Measurements from ENCODE around the gene DNAH9. TPM values are rescaled to one million over a fixed set of nuclear protein-coding genes. Genes with fewer than 3 reads are reported as not detected.
A peak's percentile ranks its signal among the peaks of the same experiment; 100 is the strongest.

Gene DNAH9
- total and polyA plus RNA-seq, 12 donors = 0.06 to 0.10 TPM; not detected in 10

GRCh38 chr17:11898526-11899235 lies 300.4 kb downstream of the DNAH9 start:
- no peak overlapping the region for H3K27ac ChIP-seq
- TF ChIP-seq CTCF (IDR thresholded peaks at IDR 0.05) = no peak
- no peak overlapping the region for H3K4me3 ChIP-seq
- 62 to 68% methylated on average over 7 of the region's 7 CpGs for WGBS, 2 donors
- H3K4me1 ChIP-seq = peaks cover 0 to 21% (median 4%) of the 10 kb centered on the region in 9 donors
- H3K36me3 ChIP-seq = no peaks in the 10 kb centered on the region
- H3K9me3 ChIP-seq = no peaks in the 10 kb centered on the region
- intact Hi-C loops (cut with DNase I) = no loop called here
- DNase-seq = no peak
- ATAC-seq = no peak
- H3K27me3 ChIP-seq = peaks cover 0 to 3% (median 0%) of the 10 kb centered on the region in 7 donors

GRCh38 chr17:11899537-11899942 lies 301.3 kb downstream of the DNAH9 start:
- DNase-seq (no peak), ATAC-seq (peak in 7 of 8 donors; percentile 20 to 67 (median 44))
- Histone ChIP-seq H3K4me1 (peaks cover 0 to 21% (median 4%) of the 10 kb centered on the region in 9 donors), H3K4me3 (no peak overlapping the region), H3K9me3 (no peaks in the 10 kb centered on the region), H3K27me3 (peaks cover 0 to 3% (median 0%) of the 10 kb centered on the region in 7 donors), H3K27ac (no peak overlapping the region), H3K36me3 (no peaks in the 10 kb centered on the region)
- intact Hi-C loops (cut with DNase I) = no loop called here
- peak in 1 of 9 donors; percentile 18 for TF ChIP-seq CTCF (IDR thresholded peaks at IDR 0.05)
- 45 to 48% methylated on average over 4 of the region's 4 CpGs for WGBS, 2 donors

- H3K27ac ChIP-seq = no peak overlapping the region
Observed at GRCh38 chr17:11900041-11900476, 301.8 kb downstream of the DNAH9 start.

GRCh38 chr17:11900655-11901054 lies 302.4 kb downstream of the DNAH9 start:
- TF ChIP-seq CTCF (IDR thresholded peaks at IDR 0.05) = no peak
- Histone ChIP-seq H3K27ac (no peak overlapping the region), H3K27me3 (peaks cover 0 to 3% (median 0%) of the 10 kb centered on the region in 7 donors), H3K9me3 (no peaks in the 10 kb centered on the region), H3K36me3 (no peaks in the 10 kb centered on the region), H3K4me3 (no peak overlapping the region), H3K4me1 (peaks cover 0 to 21% (median 4%) of the 10 kb centered on the region in 9 donors)
- ATAC-seq = no peak
- intact Hi-C loops (cut with DNase I) = no loop called here
- no peak for DNase-seq
- 70 to 82% methylated on average over 3 of the region's 3 CpGs for WGBS, 2 donors

More at GRCh38 chr17:11900041-11900476, 301.8 kb downstream of the DNAH9 start:
- Histone ChIP-seq H3K4me3 (no peak overlapping the region), H3K27me3 (peaks cover 0 to 3% (median 0%) of the 10 kb centered on the region in 7 donors), H3K36me3 (no peaks in the 10 kb centered on the region), H3K4me1 (peaks cover 0 to 21% (median 4%) of the 10 kb centered on the region in 9 donors), H3K9me3 (no peaks in the 10 kb centered on the region)
- peak in 7 of 8 donors; percentile 61 to 91 (median 82) for ATAC-seq
- WGBS, 2 donors = 22 to 35% methylated on average over 6 of the region's 6 CpGs
- peak in 1 of 2 donors; percentile 21 for DNase-seq
- intact Hi-C loops (cut with DNase I) = no loop called here
- no peak for TF ChIP-seq CTCF (IDR thresholded peaks at IDR 0.05)
